Testis (tissue), 3 donors: ENCODE results near the gene TTC21B. TPM values are rescaled to one million over a fixed set of nuclear protein-coding genes. Genes with fewer than 3 reads are reported as not detected.

Source experiments
- DNase-seq: peaks from one replicate; pipeline ENCODE4 v3.0.0-alpha.2; 2019
- H3K27ac ChIP-seq, 2 donors: fragments of 200-600 bp; sonication (generic); one replicate each; pipeline ENCODE4 v1.5.1; 2019
- H3K27me3 ChIP-seq: fragments of 200-600 bp; sonication (generic); one replicate; pipeline ENCODE4 v1.5.1; 2019
- H3K36me3 ChIP-seq: fragments of 200-600 bp; sonication (generic); one replicate; pipeline ENCODE4 v1.5.1; 2017; ENCODE audit warnings: low read depth; ENCODE audit errors: missing control alignments
- H3K4me1 ChIP-seq: fragments of 200-600 bp; sonication (generic); one replicate; pipeline ENCODE4 v1.5.1; 2019
- H3K4me3 ChIP-seq, 2 donors: fragments of 200-600 bp; sonication (generic); one replicate each; pipeline ENCODE4 v1.5.1; 2017 to 2019
- H3K9me3 ChIP-seq: fragments of 200-600 bp; sonication (generic); one replicate; pipeline ENCODE4 v1.5.1; 2017
- CTCF ChIP-seq, 3 experiments: fragments of 450-650 bp in 2 of 3; fragments of 200-600 bp in 1 of 3; sonication (generic) in 1 of 3; IDR thresholded peaks; one replicate each; pipeline ENCODE4 v1.5.1; 2016 to 2019; ENCODE audit warnings: antibody characterized with exemption in 3 of 3, mild to moderate bottlenecking in 2 of 3, moderate library complexity in 1 of 3
- POLR2A ChIP-seq: fragments of 450-650 bp; IDR thresholded peaks from one replicate; pipeline ENCODE4 v1.6.1; 2017; ENCODE audit warnings: antibody characterized with exemption, mild to moderate bottlenecking, moderate library complexity
- WGBS, 2 donors: methylation state at CpG; one replicate each; pipeline ENCODE4 v1.1.5; 2018; 5-methylcytosine and 5-hydroxymethylcytosine counted together
- intact Hi-C: fragments of 100-400 bp; cut with DNase I; formaldehyde crosslinking; loops from one replicate; pipeline ENCODE4 v1.15.1; 2023; ENCODE audit warnings: low total_unique reads
- polyA plus RNA-seq: library from polyadenylated mRNA; stranded (reverse); fragments of 350-450 nt; fragmentation: Illumina TruSeq; extraction: RNeasy Lipid Tissue Mini Kit (QIAGEN cat#74804); gene quantifications from one replicate; pipeline ENCODE4 v1.2.3, GENCODE V29; 2014; ENCODE audit warnings: low read depth, low replicate concordance; ENCODE audit not compliant: insufficient read depth
- total RNA-seq, 2 donors: library from RNA; depleted of rRNA; stranded (reverse); fragments of >200 nt; gene quantifications; one replicate each; pipeline ENCODE4 v1.2.3, GENCODE V29; 2016

The TTC21B gene
- total and polyA plus RNA-seq, 3 donors from 2014 or later = 11.1 to 50.9 (median 46.6) TPM

- Histone ChIP-seq H3K27me3 (no peaks in the 10 kb centered on the region), H3K4me3 (no peak overlapping the region), H3K4me1 (no peaks in the 10 kb centered on the region), H3K27ac (no peak overlapping the region), H3K36me3 (no peaks in the 10 kb centered on the region), H3K9me3 (no peaks in the 10 kb centered on the region)
- TF ChIP-seq POLR2A (no peak), CTCF (IDR thresholded peaks at IDR 0.05) (no peak)
- intact Hi-C loops = no loop called here
- WGBS, 2 donors = 90 to 91% methylated on average over 4 of the region's 4 CpGs
- no peak for DNase-seq
Measured at GRCh38 chr2:165833156-165833555, 120.4 kb downstream of the TTC21B start.

GRCh38 chr2:165827921-165828276 is 125.7 kb downstream of the TTC21B start:
- TF ChIP-seq POLR2A (no peak), CTCF (IDR thresholded peaks at IDR 0.05) (no peak)
- Histone ChIP-seq H3K27ac (no peak overlapping the region), H3K4me1 (no peaks in the 10 kb centered on the region), H3K27me3 (no peaks in the 10 kb centered on the region), H3K36me3 (no peaks in the 10 kb centered on the region), H3K9me3 (no peaks in the 10 kb centered on the region), H3K4me3 (no peak overlapping the region)
- 87 to 88% methylated on average over 1 of the region's 1 CpG for WGBS, 2 donors
- DNase-seq = no peak
- intact Hi-C loops = no loop called here

GRCh38 chr2:165827016-165827920 is 126.3 kb downstream of the TTC21B start:
- intact Hi-C loops = no loop called here
- DNase-seq = no peak
- WGBS, 2 donors = 82 to 90% methylated on average over 3 of the region's 3 CpGs

GRCh38 chr2:165825041-165825440 is 128.5 kb downstream of the TTC21B start:
- no peak overlapping the region for H3K27ac ChIP-seq
- intact Hi-C loops = no loop called here
- H3K9me3 ChIP-seq = no peaks in the 10 kb centered on the region
- no peak for DNase-seq
- no peak overlapping the region for H3K4me3 ChIP-seq
- peaks cover 9% of the 10 kb centered on the region for H3K4me1 ChIP-seq
- TF ChIP-seq CTCF (IDR thresholded peaks at IDR 0.05) = no peak
- TF ChIP-seq POLR2A = no peak
- H3K27me3 ChIP-seq = no peaks in the 10 kb centered on the region
- H3K36me3 ChIP-seq = no peaks in the 10 kb centered on the region
- WGBS, 2 donors = 35 to 47% methylated on average over 2 of the region's 2 CpGs

More at GRCh38 chr2:165827016-165827920, 126.3 kb downstream of the TTC21B start:
- H3K27ac ChIP-seq = no peak overlapping the region
- H3K4me1 ChIP-seq = no peaks in the 10 kb centered on the region
- no peaks in the 10 kb centered on the region for H3K9me3 ChIP-seq
- no peaks in the 10 kb centered on the region for H3K27me3 ChIP-seq
- TF ChIP-seq CTCF (IDR thresholded peaks at IDR 0.05) (no peak), POLR2A (no peak)
- H3K4me3 ChIP-seq = no peak overlapping the region
- no peaks in the 10 kb centered on the region for H3K36me3 ChIP-seq

Other genes starting within 250 kb of the TTC21B start
- gene GALNT3, start 159.5 kb downstream of the TTC21B start, total RNA-seq = 10 to 100 TPM; 13.4 to 16.6 TPM
- 45.0 TPM for gene GALNT3, start 159.5 kb downstream of the TTC21B start, polyA plus RNA-seq
- gene SCN1A, start 174.2 kb upstream of the TTC21B start, total RNA-seq = under 1 TPM; 0.24 to 0.31 TPM
- 0.04 TPM for gene SCN1A, start 174.2 kb upstream of the TTC21B start, polyA plus RNA-seq